GM12864 (cell line): Measurements from ENCODE around the gene FRYL.
"Not testable (repeated sequence)": the region's sequence is repeated elsewhere in the genome, so short reads cannot be mapped to it uniquely, and the experiment has no call there.

ENCODE experiments used
- DNase-seq: peaks from one replicate; pipeline ENCODE4 v3.0.0-alpha.2; 2011; ENCODE audit warnings: low read depth
- H3K4me3 ChIP-seq: 2 replicates; pipeline ENCODE4 v1.5.1; 2011; ENCODE audit warnings: mild to moderate bottlenecking, low read depth, low read length, control low read depth
- TF ChIP-seq, protein P1 (sequence below): IDR thresholded peaks from 2 replicates; pipeline ENCODE4 v1.5.1; 2011; ENCODE audit warnings: low read depth, mild to moderate bottlenecking, moderate library complexity, low read length, control low read depth, inconsistent platforms; ENCODE audit errors: missing control alignments

FRYL gene

DNA sequence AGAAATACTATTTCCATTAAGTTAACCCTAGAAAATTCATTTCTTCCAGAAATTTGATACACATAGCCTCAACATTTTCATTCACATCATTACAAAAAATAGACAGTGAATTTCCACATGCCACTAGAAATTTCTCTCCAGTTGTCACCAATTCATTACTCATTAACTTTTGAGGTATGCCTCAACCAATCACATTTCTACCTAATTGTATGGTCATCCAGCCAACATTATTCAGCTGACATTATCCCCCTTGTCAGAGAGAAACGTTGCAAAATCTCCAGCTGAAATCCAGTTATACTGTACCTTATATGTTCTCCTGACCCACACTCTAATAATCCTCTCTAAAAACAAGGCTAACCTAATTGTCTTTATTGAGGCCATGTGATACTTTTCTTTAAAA, 24.8 kb downstream of the FRYL start:
- TF ChIP-seq, protein P1, sequence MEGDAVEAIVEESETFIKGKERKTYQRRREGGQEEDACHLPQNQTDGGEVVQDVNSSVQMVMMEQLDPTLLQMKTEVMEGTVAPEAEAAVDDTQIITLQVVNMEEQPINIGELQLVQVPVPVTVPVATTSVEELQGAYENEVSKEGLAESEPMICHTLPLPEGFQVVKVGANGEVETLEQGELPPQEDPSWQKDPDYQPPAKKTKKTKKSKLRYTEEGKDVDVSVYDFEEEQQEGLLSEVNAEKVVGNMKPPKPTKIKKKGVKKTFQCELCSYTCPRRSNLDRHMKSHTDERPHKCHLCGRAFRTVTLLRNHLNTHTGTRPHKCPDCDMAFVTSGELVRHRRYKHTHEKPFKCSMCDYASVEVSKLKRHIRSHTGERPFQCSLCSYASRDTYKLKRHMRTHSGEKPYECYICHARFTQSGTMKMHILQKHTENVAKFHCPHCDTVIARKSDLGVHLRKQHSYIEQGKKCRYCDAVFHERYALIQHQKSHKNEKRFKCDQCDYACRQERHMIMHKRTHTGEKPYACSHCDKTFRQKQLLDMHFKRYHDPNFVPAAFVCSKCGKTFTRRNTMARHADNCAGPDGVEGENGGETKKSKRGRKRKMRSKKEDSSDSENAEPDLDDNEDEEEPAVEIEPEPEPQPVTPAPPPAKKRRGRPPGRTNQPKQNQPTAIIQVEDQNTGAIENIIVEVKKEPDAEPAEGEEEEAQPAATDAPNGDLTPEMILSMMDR, result no peak
- H3K4me3 ChIP-seq, result no peak overlapping the region
- no peak for DNase-seq

DNA sequence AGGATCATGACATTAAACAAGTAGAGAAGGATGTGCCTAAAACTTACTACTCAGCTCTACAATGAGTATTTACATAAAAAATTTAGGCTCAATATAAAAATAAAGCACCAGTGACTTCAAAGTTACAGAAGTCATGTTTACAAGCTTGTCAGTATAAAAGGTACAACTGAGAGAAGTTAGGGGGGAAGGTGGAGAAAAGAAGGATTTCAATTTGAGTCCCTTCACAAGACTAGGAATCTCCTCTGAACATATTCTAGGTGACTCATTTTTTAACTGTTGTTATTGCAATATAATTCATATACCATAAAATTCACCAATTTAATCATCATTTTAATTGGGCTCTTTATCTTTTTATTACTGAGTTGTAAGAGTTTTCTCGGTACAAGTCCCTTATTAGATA, 26.9 kb downstream of the FRYL start:
- no peak for DNase-seq

DNA sequence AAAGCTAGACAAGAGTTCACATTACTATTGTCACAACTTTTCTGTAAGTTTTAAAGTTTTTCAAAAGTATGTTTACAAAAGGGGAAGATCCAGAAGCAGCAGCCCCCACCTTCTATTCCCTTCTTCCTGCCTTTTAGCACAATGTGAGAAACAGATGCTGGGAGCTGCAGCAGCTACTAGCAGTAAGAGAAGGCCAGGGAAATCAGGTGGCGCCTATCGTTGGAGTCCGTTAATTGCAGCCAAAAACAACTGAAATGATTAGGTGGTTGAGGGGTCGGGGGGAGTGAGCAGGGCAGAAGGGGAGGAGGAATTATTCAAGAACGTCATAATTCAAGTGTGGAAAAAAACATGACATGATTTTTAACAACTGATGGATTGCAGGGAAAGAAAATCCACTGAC, 27.4 kb downstream of the FRYL start:
- no peak overlapping the region for H3K4me3 ChIP-seq
- TF ChIP-seq, protein P1, result no peak
- no peak for DNase-seq

More for the DNA sequence above, 26.9 kb downstream of the FRYL start:
- TF ChIP-seq, protein P1, result no peak
- no peak overlapping the region for H3K4me3 ChIP-seq

DNA sequence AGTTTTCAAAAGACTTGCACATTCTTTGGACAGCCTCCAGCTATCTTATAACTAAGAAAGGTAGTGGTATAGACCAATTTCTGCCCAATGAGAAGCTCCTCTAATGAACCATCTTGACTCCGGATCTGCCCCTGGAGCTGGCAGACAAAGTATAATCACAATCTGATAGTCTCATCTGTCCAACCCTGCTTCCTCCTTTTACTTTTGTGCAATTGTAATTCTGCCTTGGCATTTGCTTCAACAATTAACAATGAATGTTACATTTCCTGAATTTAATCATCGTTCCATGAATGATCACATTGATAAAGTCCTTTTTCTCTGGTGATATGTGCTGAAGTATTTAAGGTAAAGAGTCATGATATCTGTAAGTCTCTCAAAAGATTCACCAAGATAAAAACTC, 27.8 kb downstream of the FRYL start:
- H3K4me3 ChIP-seq, result no peak overlapping the region
- DNase-seq, result no peak
- TF ChIP-seq, protein P1, result no peak

DNA sequence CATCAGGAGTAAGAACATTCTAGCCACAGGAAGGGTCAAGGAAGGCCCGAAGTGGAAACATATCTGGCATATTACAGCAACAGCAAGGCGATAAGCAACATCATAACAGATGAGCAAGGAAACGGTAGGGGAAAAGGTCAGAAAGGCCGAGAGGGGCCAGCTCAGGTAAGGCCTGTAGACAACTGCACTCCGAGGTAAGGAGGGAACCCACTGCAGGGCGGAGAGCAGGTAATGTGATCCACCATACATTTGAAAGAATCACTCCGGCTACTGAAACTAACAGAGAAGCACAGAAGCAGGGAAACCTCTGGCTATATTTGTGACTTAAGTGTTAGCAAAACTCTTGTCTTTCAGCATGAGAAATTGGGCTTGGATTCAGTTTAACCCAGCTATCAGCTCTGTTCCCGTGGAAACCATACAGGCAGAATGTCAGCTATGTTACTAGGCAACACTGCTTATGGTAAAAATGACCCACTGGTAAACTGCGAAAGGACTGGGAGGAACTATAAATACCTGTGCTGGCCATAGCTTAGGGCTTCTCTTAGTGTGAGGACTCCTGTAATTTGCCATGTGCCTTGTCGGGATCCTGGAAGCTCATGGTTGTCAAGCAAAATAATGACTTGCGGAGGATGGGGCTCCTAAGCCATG, 31.0 kb downstream of the FRYL start:
- no peak for DNase-seq
- no peak overlapping the region for H3K4me3 ChIP-seq

DNA sequence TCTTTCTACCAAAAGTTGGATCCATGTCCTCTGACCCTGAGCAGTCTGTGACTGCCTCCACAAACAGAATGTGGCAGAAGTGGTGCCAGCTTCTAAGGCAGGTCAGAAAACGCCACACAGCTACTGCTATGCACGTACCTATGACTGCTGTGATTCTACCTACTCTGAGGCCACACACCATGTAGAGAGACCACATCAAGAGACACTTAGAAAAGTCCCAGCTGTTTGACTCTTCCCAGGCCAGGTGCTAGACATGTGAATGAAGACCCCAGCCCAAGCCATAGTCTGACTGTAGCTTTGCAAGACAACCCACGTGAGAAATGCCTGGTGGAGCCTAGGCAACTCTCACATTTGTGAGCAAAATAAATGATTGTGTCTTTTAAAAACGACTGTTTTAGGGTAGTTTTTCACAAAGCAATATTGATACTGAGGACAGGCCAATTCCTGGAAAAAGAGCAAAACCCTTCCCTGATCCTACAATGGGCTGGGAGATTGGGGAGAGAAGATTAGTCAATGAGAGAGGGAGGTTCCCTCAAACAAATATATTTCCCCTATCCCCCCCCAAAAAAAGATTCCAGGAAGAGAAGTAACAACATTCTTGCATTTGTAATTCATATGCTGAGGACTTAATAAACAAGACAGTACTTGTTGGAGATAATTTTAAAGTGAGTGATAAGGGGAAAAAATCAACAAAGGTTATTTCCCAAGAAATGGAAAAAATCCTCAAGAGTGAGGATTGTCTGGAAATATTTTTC, 33.3 kb downstream of the FRYL start:
- no peak for DNase-seq
- no peak overlapping the region for H3K4me3 ChIP-seq
- TF ChIP-seq, protein P1, result no peak

More for the DNA sequence above, 31.0 kb downstream of the FRYL start:
- TF ChIP-seq, protein P1, result no peak

DNA sequence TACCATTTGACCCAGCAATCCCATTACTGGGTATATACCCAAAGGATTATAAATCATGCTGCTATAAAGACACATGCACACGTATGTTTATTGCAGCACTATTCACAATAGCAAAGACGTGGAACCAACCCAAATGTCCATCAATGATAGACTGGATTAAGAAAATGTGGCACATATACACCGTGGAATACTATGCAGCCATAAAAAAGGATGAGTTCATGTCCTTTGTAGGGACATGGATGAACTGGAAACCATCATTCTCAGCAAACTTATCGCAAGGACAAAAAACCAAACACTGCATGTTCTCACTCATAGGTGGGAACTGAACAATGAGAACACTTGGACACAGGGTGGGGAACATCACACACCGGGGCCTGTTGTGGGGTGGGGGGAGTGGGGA, 34.9 kb downstream of the FRYL start:
- DNase-seq, H3K4me3 ChIP-seq: not testable (repeated sequence)
